Measurements from ENCODE around the gene FBXO5. TPM values are rescaled to one million over a fixed set of nuclear protein-coding genes. Genes with fewer than 3 reads are reported as not detected.

The FBXO5 gene
- total RNA-seq, 1 donor from 2014 or later = 31.4 TPM

- Mint-ChIP-seq H3K4me1 (ENCODE audit: low read depth) (no peaks in the 10 kb centered on the region), H3K27me3 (ENCODE audit: low read depth) (peaks cover 13% of the 10 kb centered on the region), H3K4me3 (ENCODE audit: low read depth) (no peak overlapping the region), H3K9me3 (no peaks in the 10 kb centered on the region), H3K36me3 (ENCODE audit: low read depth) (no peaks in the 10 kb centered on the region), H3K27ac (no peak overlapping the region)
- intact Hi-C loops (cut with micrococcal nuclease) = loop anchor here (10.0 kb wide), 1 partner anchor 197 kb away; no protein-coding TSS in a partner anchor
- DNase-seq (ENCODE audit: low spot score) = no peak
Observed at GRCh38 chr6:152941746-152942145, 41.1 kb downstream of the FBXO5 start.

GRCh38 chr6:152932865-152933264 lies 50.0 kb downstream of the FBXO5 start:
- intact Hi-C loops (cut with micrococcal nuclease) = no loop called here
- H3K27me3 Mint-ChIP-seq (ENCODE audit: low read depth) = peaks cover 13% of the 10 kb centered on the region
- no peaks in the 10 kb centered on the region for H3K9me3 Mint-ChIP-seq
- no peak for DNase-seq (ENCODE audit: low spot score)
- H3K4me1 Mint-ChIP-seq (ENCODE audit: low read depth) = no peaks in the 10 kb centered on the region
- H3K27ac Mint-ChIP-seq = no peak overlapping the region
- H3K36me3 Mint-ChIP-seq (ENCODE audit: low read depth) = no peaks in the 10 kb centered on the region
- no peak overlapping the region for H3K4me3 Mint-ChIP-seq (ENCODE audit: low read depth)

DNA sequence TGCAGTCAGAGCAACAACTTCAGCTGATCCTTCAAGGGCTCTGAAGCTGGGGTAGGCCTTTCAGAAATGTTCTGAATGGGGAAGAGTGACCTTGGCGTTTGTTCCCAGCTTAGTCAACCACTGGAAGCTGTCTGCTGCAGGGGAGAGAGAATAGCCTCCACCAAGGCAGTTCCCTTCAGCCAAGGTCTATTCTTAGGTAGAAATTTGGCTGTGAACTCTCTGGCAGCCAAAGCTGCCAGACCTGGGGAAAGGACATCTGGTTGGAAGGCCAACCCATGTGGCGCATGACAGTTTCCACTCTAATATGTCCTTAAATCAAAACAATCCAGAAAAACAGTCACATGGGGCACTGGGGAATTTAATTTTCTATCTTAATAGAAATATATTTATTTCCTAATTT lies 60.1 kb downstream of the FBXO5 start:
- Mint-ChIP-seq H3K36me3 (ENCODE audit: low read depth) (no peaks in the 10 kb centered on the region), H3K4me3 (ENCODE audit: low read depth) (no peak overlapping the region), H3K27ac (no peak overlapping the region), H3K4me1 (ENCODE audit: low read depth) (no peaks in the 10 kb centered on the region), H3K9me3 (no peaks in the 10 kb centered on the region), H3K27me3 (ENCODE audit: low read depth) (peaks cover 2% of the 10 kb centered on the region)
- intact Hi-C loops (cut with micrococcal nuclease) = no loop called here
- no peak for DNase-seq (ENCODE audit: low spot score)

Other genes starting within 250 kb of the FBXO5 start
- not detected in 2 replicates for gene VIP, start 232.2 kb downstream of the FBXO5 start, total RNA-seq
- gene MTRF1L, start 19.7 kb upstream of the FBXO5 start, total RNA-seq = 24.1 and 24.9 TPM in 2 replicates
- gene RGS17, start 148.2 kb upstream of the FBXO5 start, total RNA-seq = not detected in 2 replicates